HepG2 (cell line): ENCODE measurements around the gene PLD2. TPM values are rescaled to one million over a fixed set of nuclear protein-coding genes. Genes with fewer than 3 reads are reported as not detected.
A peak's percentile ranks its signal among the peaks of the same experiment; 100 is the strongest.

Experiments
- ARNTL ChIP-seq: sonication (generic); formaldehyde crosslinking; IDR thresholded peaks from 2 replicates; pipeline ENCODE4 v1.4.0; 2020; ENCODE audit warnings: mild to moderate bottlenecking, missing genetic modification reagents
- BHLHE40 ChIP-seq: IDR thresholded peaks from 2 replicates; pipeline ENCODE4 v1.6.1; 2011; ENCODE audit warnings: low read length, improper control_type of control experiment
- CENPX ChIP-seq: sonication (generic); formaldehyde crosslinking; IDR thresholded peaks from 2 replicates; pipeline ENCODE4 v1.9.0; 2021; ENCODE audit warnings: mild to moderate bottlenecking, missing genetic modification reagents, moderate library complexity
- ERF ChIP-seq: IDR thresholded peaks from 2 replicates; pipeline ENCODE4 v1.6.1; 2018; ENCODE audit warnings: missing biosample characterization, missing genetic modification reagents
- ETV5 ChIP-seq: IDR thresholded peaks from 2 replicates; pipeline ENCODE4 v1.6.1; 2018; ENCODE audit warnings: missing biosample characterization, missing genetic modification reagents, inconsistent platforms, borderline replicate concordance
- FOSL2 ChIP-seq: sonication (generic); formaldehyde crosslinking; IDR thresholded peaks from 2 replicates; pipeline ENCODE4 v1.4.0; 2020; ENCODE audit warnings: missing genetic modification reagents
- FOXK2 ChIP-seq: fragments of 450-650 bp; IDR thresholded peaks from 2 replicates; pipeline ENCODE4 v1.6.1; 2016
- GABPB1 ChIP-seq: IDR thresholded peaks from 2 replicates; pipeline ENCODE4 v1.6.1; 2016; ENCODE audit warnings: mild to moderate bottlenecking, missing genetic modification reagents, moderate library complexity, missing compliant biosample characterization
- HNRNPLL ChIP-seq: fragments of 200-400 bp; formaldehyde crosslinking; IDR thresholded peaks from 2 replicates; pipeline ENCODE4 v1.6.1; 2017; ENCODE audit warnings: mild to moderate bottlenecking, low read depth, low read length; ENCODE audit not compliant: poor library complexity, severe bottlenecking
- HOMEZ ChIP-seq: IDR thresholded peaks from 2 replicates; pipeline ENCODE4 v1.6.1; 2016; ENCODE audit warnings: low read depth
- HOXA5 ChIP-seq: sonication (generic); formaldehyde crosslinking; IDR thresholded peaks from 2 replicates; pipeline ENCODE4 v1.4.0; 2020; ENCODE audit warnings: missing genetic modification reagents
- KDM6A ChIP-seq: IDR thresholded peaks from 2 replicates; pipeline ENCODE4 v1.6.1; 2016; ENCODE audit warnings: low read depth
- PPARG ChIP-seq: conservative IDR thresholded peaks from 2 replicates; pipeline ENCODE4 v1.6.1; 2016; ENCODE audit warnings: missing biosample characterization, missing genetic modification reagents
- RXRB ChIP-seq: IDR thresholded peaks from 2 replicates; pipeline ENCODE4 v1.6.1; 2016; ENCODE audit warnings: borderline replicate concordance, missing genetic modification reagents, missing compliant biosample characterization
- SPEN ChIP-seq: sonication (generic); formaldehyde crosslinking; IDR thresholded peaks from 2 replicates; pipeline ENCODE4 v1.5.1; 2020; ENCODE audit warnings: low read depth, mild to moderate bottlenecking, missing genetic modification reagents
- STAG1 ChIP-seq: sonication (generic); formaldehyde crosslinking; IDR thresholded peaks from 2 replicates; pipeline ENCODE4 v1.4.0; 2020; ENCODE audit warnings: missing genetic modification reagents
- ZMYM3 ChIP-seq: sonication (generic); formaldehyde crosslinking; IDR thresholded peaks from 2 replicates; pipeline ENCODE4 v1.5.1; 2020; ENCODE audit warnings: mild to moderate bottlenecking, missing genetic modification reagents
- ZNF263 ChIP-seq: sonication (generic); formaldehyde crosslinking; IDR thresholded peaks from 2 replicates; pipeline ENCODE4 v1.4.0; 2020; ENCODE audit warnings: missing genetic modification reagents
- ZNF281 ChIP-seq: sonication (generic); formaldehyde crosslinking; IDR thresholded peaks from 2 replicates; pipeline ENCODE4 v1.4.0; 2020; ENCODE audit warnings: missing genetic modification reagents, borderline replicate concordance
- ZNF557 ChIP-seq: sonication (generic); formaldehyde crosslinking; IDR thresholded peaks from 2 replicates; pipeline ENCODE4 v1.4.0; 2020; ENCODE audit warnings: missing genetic modification reagents
- ZNF564 ChIP-seq: sonication (generic); formaldehyde crosslinking; IDR thresholded peaks from 2 replicates; pipeline ENCODE4 v1.8.1; 2023; ENCODE audit warnings: mild to moderate bottlenecking, missing genetic modification reagents
- ZNF777 ChIP-seq: sonication (generic); formaldehyde crosslinking; IDR thresholded peaks from 2 replicates; pipeline ENCODE4 v1.4.0; 2020; ENCODE audit warnings: missing genetic modification reagents
- polyA plus RNA-seq, 8 experiments: library from polyadenylated mRNA; depleted of rRNA in 3 of 8; stranded (reverse) in 7 of 8; unstranded in 1 of 8; fragments of >200 nt; fragmentation: Illumina TruSeq in 4 of 8; extraction: Trizol in 4 of 8; gene quantifications; 2 replicates each; pipeline versions ENCODE4 v1.2.1 to v1.2.3, GENCODE V29; 2011 to 2016; ENCODE audit warnings: low read depth in 4 of 8, missing spikeins in 1 of 8, mixed read lengths in 1 of 8; ENCODE audit not compliant: insufficient read depth in 1 of 8
- total RNA-seq, 5 experiments: library from RNA; depleted of rRNA; stranded (reverse); fragments of >200 nt; fragmentation: Illumina TruSeq; extraction: Trizol; gene quantifications; 2 replicates each; pipeline ENCODE4 v1.2.3, GENCODE V29; 2016; ENCODE audit warnings: low read depth in 1 of 5
- TF ChIP-seq, protein P1 (sequence below): sonication (generic); formaldehyde crosslinking; IDR thresholded peaks from 2 replicates; pipeline ENCODE4 v1.5.1; 2020; ENCODE audit warnings: mild to moderate bottlenecking, moderate library complexity, missing genetic modification reagents

PLD2 gene
- total and polyA plus RNA-seq, 2 of the 13 experiments (the other 11 are each of a cell fraction or from before 2014, with no cell fraction given), result 13.4 to 29.7 TPM

DNA sequence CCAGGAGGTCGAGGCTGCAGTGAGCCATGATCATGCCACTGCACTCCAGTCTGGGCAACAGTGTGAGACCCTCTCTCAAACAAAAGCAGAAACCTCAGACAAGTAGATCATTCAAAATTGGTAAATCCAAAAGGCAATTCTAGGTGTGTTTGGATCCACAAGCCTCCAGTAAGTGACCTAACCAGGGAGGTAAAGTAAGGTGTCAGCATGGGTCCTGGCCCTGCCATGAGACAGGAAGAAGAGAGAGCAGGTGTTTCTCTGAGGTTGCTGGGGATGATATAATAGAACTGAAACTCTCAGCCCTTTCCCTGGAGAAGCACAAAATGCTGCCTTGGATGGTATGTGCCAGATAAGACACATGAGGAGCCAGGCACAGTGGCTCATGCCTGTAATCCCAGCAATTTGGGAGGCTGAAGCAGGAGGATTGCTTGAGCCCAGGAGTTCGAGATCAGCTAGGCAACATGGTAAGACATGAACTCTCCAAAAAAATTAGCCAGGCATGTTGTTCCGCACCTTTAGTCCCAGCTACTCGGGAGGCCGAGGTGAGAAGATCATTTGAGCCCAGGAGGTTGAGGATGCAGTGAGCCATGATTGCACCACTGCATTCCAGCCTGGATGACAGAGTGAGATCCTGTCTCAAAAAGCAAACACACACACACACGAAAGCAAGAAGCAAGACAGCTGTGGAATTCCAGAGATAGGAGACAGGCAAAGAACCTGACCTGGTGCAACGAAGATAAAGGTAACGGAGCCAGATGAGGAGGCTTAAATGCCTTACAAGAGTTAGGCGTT lies 28.8 kb upstream of the PLD2 start (continued):
- TF ChIP-seq ETV5 (CRISPR knock-in tag) (peak; percentile 74), ARNTL (CRISPR knock-in tag) (no peak), FOXK2 (0 out of 2 replicates have a peak, but pooled peaks have one; percentile 38), ZNF263 (CRISPR knock-in tag) (peak; percentile 58; the same call in 1 of the 2 replicates), ERF (CRISPR knock-in tag) (peak; percentile 72; the same call in 1 of the 2 replicates), ZMYM3 (CRISPR knock-in tag) (peak; percentile 95), ZNF281 (CRISPR knock-in tag) (peak; percentile 53; the same call in 1 of the 2 replicates), FOSL2 (CRISPR knock-in tag) (peak; percentile 86), GABPB1 (CRISPR knock-in tag) (peak; percentile 38; the same call in 1 of the 2 replicates), HOXA5 (peak; percentile 59; the same call in 1 of the 2 replicates), ZNF557 (CRISPR knock-in tag) (0 out of 2 replicates have a peak, but pooled peaks have one; percentile 59), HOMEZ (CRISPR knock-in tag) (peak; percentile 49; the same call in 1 of the 2 replicates), KDM6A (CRISPR knock-in tag) (peak; percentile 67), STAG1 (CRISPR knock-in tag) (peak; percentile 30; the same call in 1 of the 2 replicates), PPARG (CRISPR knock-in tag) (0 out of 2 replicates have a peak, but pooled peaks have one; percentile 22), HNRNPLL (no peak), BHLHE40 (no peak; the same call in 1 of the 2 replicates), ZNF777 (CRISPR knock-in tag) (no peak), SPEN (CRISPR knock-in tag) (peak; percentile 42; the same call in 1 of the 2 replicates), ZNF564 (CRISPR knock-in tag) (peak; percentile 49; the same call in 1 of the 2 replicates), RXRB (CRISPR knock-in tag) (peak; percentile 82), CENPX (CRISPR knock-in tag) (no peak)
- TF ChIP-seq, protein P1, sequence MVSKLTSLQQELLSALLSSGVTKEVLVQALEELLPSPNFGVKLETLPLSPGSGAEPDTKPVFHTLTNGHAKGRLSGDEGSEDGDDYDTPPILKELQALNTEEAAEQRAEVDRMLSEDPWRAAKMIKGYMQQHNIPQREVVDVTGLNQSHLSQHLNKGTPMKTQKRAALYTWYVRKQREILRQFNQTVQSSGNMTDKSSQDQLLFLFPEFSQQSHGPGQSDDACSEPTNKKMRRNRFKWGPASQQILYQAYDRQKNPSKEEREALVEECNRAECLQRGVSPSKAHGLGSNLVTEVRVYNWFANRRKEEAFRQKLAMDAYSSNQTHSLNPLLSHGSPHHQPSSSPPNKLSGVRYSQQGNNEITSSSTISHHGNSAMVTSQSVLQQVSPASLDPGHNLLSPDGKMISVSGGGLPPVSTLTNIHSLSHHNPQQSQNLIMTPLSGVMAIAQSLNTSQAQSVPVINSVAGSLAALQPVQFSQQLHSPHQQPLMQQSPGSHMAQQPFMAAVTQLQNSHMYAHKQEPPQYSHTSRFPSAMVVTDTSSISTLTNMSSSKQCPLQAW (CRISPR knock-in tag), result peak; percentile 79
